ENCODE data around the gene ZSCAN23. TPM values are rescaled to one million over a fixed set of nuclear protein-coding genes. Genes with fewer than 3 reads are reported as not detected.

The ZSCAN23 gene
- total RNA-seq (under 1 TPM in 3 of 4 donors, not detected in 1; 0.37 to 0.75 (median 0.44) TPM), polyA plus RNA-seq (under 1 TPM; 0.08 to 0.14 (median 0.13) TPM)
- long read RNA-seq, donor 1, result 0 reads
- long read RNA-seq, donor 2, result 0 reads

DNA sequence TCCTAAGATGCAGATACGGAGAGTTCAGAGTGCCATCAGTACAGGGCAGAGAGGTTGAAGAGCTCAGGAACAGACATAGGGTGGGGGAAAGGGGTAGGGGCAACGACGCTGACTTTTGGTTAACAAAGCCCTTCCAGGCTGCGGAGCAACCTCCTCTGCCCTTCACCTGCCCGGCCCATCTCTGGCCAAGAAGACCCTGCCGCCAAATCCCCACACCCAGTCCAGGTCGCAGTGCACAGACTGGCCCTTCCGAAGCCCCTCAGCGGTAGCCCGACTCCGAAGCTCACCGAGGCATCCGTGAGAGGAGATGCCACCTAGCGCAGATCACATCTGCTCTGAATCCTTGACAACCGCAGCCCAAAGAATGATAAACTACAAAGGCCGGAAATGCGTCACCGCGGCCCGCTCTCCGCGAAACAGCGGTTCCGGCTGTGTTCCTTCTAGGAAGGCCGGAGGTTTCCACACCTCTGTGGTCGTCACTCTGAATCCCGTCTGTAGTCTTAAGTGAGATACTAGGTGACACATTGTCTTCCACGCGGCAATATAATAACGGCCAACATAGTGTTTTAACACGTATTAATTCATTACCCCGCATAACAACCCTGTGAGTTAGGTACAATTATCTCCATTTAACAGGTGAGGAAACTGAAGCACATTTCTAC, at the start of gene ZSCAN23:
Gene ZSCAN23, minus strand, starts transcription at position 380 of the 662 bp plus-strand sequence. CDS start 7,225 bp downstream, outside the sequence.
- DNase-seq (peak; percentile 68 to 76), ATAC-seq (peak; percentile 55 to 95 (median 82))
- Histone ChIP-seq H3K9me3 (no peaks in the 10 kb centered on the region), H3K27ac (no peak within 1 kb of the TSS), H3K27me3 (ENCODE audit: insufficient read depth in 3 of 3, low read length in 2 of 3) (peaks cover 0 to 44% (median 3%) of the 10 kb centered on the region in 3 donors), H3K36me3 (ENCODE audit: insufficient read depth in 1 of 2, low read depth in 1 of 2) (no peaks in the 10 kb centered on the region), H3K4me1 (no peaks in the 10 kb centered on the region), H3K4me3 (peak within 1 kb of the TSS; percentile 79)
- intact Hi-C loops (cut with DNase I), result loop anchor here in 1 of 2 donors (2.0 kb wide), 1 partner anchor 362 kb away; the partner anchor contains the start of gene ZNF165
- 0 to 1% (median 1%) methylated on average over 32 of the region's 32 CpGs for WGBS, 3 donors
- TF ChIP-seq, protein P1, sequence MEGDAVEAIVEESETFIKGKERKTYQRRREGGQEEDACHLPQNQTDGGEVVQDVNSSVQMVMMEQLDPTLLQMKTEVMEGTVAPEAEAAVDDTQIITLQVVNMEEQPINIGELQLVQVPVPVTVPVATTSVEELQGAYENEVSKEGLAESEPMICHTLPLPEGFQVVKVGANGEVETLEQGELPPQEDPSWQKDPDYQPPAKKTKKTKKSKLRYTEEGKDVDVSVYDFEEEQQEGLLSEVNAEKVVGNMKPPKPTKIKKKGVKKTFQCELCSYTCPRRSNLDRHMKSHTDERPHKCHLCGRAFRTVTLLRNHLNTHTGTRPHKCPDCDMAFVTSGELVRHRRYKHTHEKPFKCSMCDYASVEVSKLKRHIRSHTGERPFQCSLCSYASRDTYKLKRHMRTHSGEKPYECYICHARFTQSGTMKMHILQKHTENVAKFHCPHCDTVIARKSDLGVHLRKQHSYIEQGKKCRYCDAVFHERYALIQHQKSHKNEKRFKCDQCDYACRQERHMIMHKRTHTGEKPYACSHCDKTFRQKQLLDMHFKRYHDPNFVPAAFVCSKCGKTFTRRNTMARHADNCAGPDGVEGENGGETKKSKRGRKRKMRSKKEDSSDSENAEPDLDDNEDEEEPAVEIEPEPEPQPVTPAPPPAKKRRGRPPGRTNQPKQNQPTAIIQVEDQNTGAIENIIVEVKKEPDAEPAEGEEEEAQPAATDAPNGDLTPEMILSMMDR (IDR thresholded peaks at IDR 0.05), result no peak

DNA sequence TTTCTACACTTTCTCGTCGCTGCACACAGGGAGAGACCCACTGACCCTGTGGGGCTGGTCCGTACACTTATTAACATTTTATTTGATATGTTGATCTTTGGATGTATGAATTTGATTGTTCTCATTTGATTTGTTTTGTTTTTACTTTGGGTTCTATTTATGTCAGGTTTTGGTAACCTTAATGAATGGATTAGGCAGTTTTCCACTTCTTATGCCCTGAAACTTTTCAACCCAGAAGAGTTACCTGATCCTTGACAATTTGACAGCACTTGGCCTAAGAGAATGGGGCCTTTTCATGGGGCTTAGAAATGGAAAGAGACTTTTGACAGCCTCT, 48.7 kb upstream of the ZSCAN23 start:
- H3K4me1 ChIP-seq, result no peaks in the 10 kb centered on the region
- 28 to 36% (median 29%) methylated on average over 3 of the region's 3 CpGs for WGBS, 3 donors
- DNase-seq (no peak), ATAC-seq (no peak)
- peaks cover 0 to 34% (median 6%) of the 10 kb centered on the region in 3 donors for H3K27me3 ChIP-seq (ENCODE audit: insufficient read depth in 3 of 3, low read length in 2 of 3)
- intact Hi-C loops (cut with DNase I), result no loop called here
- H3K27ac ChIP-seq, result no peak overlapping the region
- no peak overlapping the region for H3K4me3 ChIP-seq
- no peaks in the 10 kb centered on the region for H3K36me3 ChIP-seq (ENCODE audit: insufficient read depth in 1 of 2, low read depth in 1 of 2)
- TF ChIP-seq, protein P1 (IDR thresholded peaks at IDR 0.05), result no peak
- H3K9me3 ChIP-seq, result no peaks in the 10 kb centered on the region

DNA sequence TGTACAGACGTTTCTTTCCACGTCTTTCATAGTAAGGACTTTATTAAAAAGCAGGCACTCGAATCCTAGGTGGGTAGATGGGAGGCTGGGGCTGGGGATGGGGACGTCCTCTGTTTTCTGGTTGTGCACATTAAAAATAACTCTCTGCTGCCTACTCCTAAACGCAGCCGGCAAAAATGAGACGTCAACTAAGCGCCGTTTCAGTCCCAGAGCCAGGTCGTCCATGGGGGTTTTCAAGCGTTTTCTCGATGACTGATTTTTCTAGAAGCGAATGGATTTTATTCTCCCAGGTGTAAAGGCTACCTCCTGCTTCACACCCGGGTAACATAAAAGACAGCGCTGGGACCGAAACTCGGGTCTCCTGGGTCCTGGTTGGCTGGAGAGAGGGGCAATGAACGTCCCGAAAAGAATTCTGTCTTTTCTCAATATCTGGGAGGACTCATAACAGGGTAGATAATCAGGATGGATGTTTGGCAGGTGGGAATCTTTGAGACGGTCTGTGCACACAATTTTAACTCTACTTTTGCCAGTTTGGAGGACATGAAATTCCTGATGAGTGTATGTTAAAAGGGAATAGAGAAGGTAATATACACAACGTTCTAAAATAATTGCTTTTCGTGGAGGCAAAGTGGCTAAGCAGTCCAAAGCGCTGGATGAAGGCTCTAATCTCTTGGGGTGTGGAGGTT, 47.1 kb upstream of the ZSCAN23 start:
- no peaks in the 10 kb centered on the region for H3K9me3 ChIP-seq
- intact Hi-C loops (cut with DNase I), result no loop called here
- peak overlapping the region; percentile 36 for H3K4me3 ChIP-seq
- H3K27ac ChIP-seq, result no peak overlapping the region
- no peak for ATAC-seq
- TF ChIP-seq, protein P1 (IDR thresholded peaks at IDR 0.05), result no peak
- H3K27me3 ChIP-seq (ENCODE audit: insufficient read depth in 3 of 3, low read length in 2 of 3), result peaks cover 0 to 34% (median 6%) of the 10 kb centered on the region in 3 donors
- DNase-seq, result no peak
- no peaks in the 10 kb centered on the region for H3K4me1 ChIP-seq
- WGBS, 3 donors, result 8 to 10% (median 10%) methylated on average over 23 of the region's 23 CpGs
- no peaks in the 10 kb centered on the region for H3K36me3 ChIP-seq (ENCODE audit: insufficient read depth in 1 of 2, low read depth in 1 of 2)

DNA sequence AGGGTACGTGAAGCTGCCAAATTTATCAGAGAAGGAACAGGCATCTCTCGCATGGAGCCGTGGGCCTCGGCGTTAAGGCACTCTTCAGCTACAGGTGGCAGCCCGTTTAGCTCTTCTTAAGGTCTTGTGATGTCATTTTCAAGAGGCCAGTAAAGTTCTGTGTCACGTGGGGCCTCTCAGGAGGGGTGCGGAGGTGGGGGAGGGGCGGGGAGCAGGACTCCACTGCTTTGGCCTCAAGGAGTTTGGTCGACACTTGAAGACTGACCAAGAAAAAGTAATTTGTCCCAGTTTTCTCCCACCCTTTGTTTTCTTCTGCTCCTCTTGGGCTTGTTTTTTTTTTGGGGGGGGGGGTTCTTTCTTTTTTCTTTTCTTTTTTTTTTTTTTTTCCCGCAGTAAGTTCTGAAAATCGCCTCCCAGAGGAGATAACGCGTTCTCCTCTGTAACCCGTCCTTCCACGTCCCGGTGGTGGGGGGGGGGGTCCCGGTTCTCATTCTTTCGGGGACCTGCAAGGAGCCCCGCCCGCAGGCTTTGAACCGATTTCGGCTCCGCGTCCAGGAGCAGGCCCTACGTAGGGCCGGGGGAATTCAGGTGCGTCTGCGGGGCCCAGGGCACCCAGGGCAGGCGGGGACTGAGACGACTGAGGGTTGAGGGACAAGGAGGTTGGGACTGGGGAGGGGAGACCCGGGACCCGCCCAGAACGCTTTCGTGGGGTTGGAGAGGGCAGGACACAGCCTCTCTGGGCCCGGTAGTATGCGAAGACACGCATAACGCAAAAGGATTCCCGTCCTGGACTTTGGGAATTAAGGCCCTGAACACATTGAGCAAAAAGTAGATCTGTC, 46.3 kb upstream of the ZSCAN23 start:
- Histone ChIP-seq H3K27me3 (ENCODE audit: insufficient read depth in 3 of 3, low read length in 2 of 3) (peaks cover 0 to 34% (median 6%) of the 10 kb centered on the region in 3 donors), H3K27ac (no peak overlapping the region), H3K4me1 (no peaks in the 10 kb centered on the region), H3K9me3 (no peaks in the 10 kb centered on the region), H3K4me3 (peak overlapping the region; percentile 36), H3K36me3 (ENCODE audit: insufficient read depth in 1 of 2, low read depth in 1 of 2) (no peaks in the 10 kb centered on the region)
- DNase-seq (peak in 1 of 2 donors; percentile 41), ATAC-seq (peak in 2 of 4 donors; percentile 38 to 63)
- WGBS, 3 donors, result 4 to 8% (median 6%) methylated on average over 40 of the region's 40 CpGs
- TF ChIP-seq, protein P1 (IDR thresholded peaks at IDR 0.05), result no peak
- intact Hi-C loops (cut with DNase I), result no loop called here
